H9 (cell line): ENCODE results near the gene VIM. TPM values are rescaled to one million over a fixed set of nuclear protein-coding genes. Genes with fewer than 3 reads are reported as not detected.

Experiments used
- DNase-seq: peaks from one replicate; pipeline ENCODE4 v3.0.0-alpha.2; 2017
- H2AFZ ChIP-seq: one replicate; pipeline ENCODE4 v1.6.1; 2013; ENCODE audit warnings: mild to moderate bottlenecking, low read length, control low read depth, moderate library complexity
- H2AK5ac ChIP-seq: 2 replicates; pipeline ENCODE4 v1.6.1; 2013; ENCODE audit warnings: low read length, control low read depth, mixed read lengths; ENCODE audit not compliant: insufficient read length
- H2BK120ac ChIP-seq: one replicate; pipeline ENCODE4 v1.6.1; 2013; ENCODE audit warnings: low read depth, mild to moderate bottlenecking, low read length, control low read depth, inconsistent platforms; ENCODE audit not compliant: poor library complexity, severe bottlenecking
- H2BK12ac ChIP-seq: 2 replicates; pipeline ENCODE4 v1.6.1; 2013; ENCODE audit warnings: low read length, control low read depth, mixed read lengths, low read depth; ENCODE audit not compliant: insufficient read length
- H2BK15ac ChIP-seq: 2 replicates; pipeline ENCODE4 v1.6.1; 2013; ENCODE audit warnings: low read depth, low read length, control low read depth
- H2BK20ac ChIP-seq: one replicate; pipeline ENCODE4 v1.6.1; 2013; ENCODE audit warnings: low read depth, mild to moderate bottlenecking, low read length, control low read depth, inconsistent platforms; ENCODE audit not compliant: poor library complexity, severe bottlenecking
- H2BK5ac ChIP-seq: 2 replicates; pipeline ENCODE4 v1.6.1; 2013; ENCODE audit warnings: low read length, control low read depth, mixed read lengths; ENCODE audit not compliant: insufficient read length
- H3K14ac ChIP-seq: 2 replicates; pipeline ENCODE4 v1.6.1; 2013; ENCODE audit warnings: low read length, control low read depth; ENCODE audit not compliant: insufficient read depth
- H3K18ac ChIP-seq: 2 replicates; pipeline ENCODE4 v1.6.1; 2013; ENCODE audit warnings: low read depth, mild to moderate bottlenecking, mixed read lengths, low read length, control low read depth; ENCODE audit not compliant: insufficient read length
- H3K23ac ChIP-seq: 2 replicates; pipeline ENCODE4 v1.6.1; 2013; ENCODE audit warnings: low read length, control low read depth, mixed read lengths, low read depth; ENCODE audit not compliant: insufficient read length
- H3K23me2 ChIP-seq: 2 replicates; pipeline ENCODE4 v1.6.1; 2013; ENCODE audit warnings: low read depth, mild to moderate bottlenecking, mixed read lengths, low read length, control low read depth; ENCODE audit not compliant: insufficient read length, poor library complexity, severe bottlenecking
- H3K27ac ChIP-seq: 2 replicates; pipeline ENCODE4 v1.5.1; 2013; ENCODE audit warnings: low read length, control low read depth, mixed read lengths, low read depth; ENCODE audit not compliant: insufficient read length
- H3K27me3 ChIP-seq: 2 replicates; pipeline ENCODE4 v1.6.1; 2013; ENCODE audit warnings: low read length, control low read depth, inconsistent platforms; ENCODE audit not compliant: insufficient read depth
- H3K4ac ChIP-seq: 2 replicates; pipeline ENCODE4 v1.6.1; 2013; ENCODE audit warnings: low read depth, mild to moderate bottlenecking, control low read depth, inconsistent platforms, low read length, moderate library complexity
- H3K4me1 ChIP-seq: 2 replicates; pipeline ENCODE4 v1.6.1; 2013; ENCODE audit warnings: low read length, control low read depth, inconsistent platforms; ENCODE audit not compliant: insufficient read depth
- H3K4me2 ChIP-seq: 2 replicates; pipeline ENCODE4 v1.6.1; 2013; ENCODE audit warnings: low read length, control low read depth, mixed read lengths; ENCODE audit not compliant: insufficient read length, insufficient read depth
- H3K56ac ChIP-seq: 2 replicates; pipeline ENCODE4 v1.6.1; 2013; ENCODE audit warnings: low read depth, mild to moderate bottlenecking, mixed read lengths, low read length, control low read depth; ENCODE audit not compliant: insufficient read length
- H3K79me1 ChIP-seq: 2 replicates; pipeline ENCODE4 v1.6.1; 2013; ENCODE audit warnings: low read depth, mild to moderate bottlenecking, moderate library complexity, low read length, control low read depth, inconsistent platforms; ENCODE audit not compliant: insufficient read depth, poor library complexity, severe bottlenecking
- H3K79me2 ChIP-seq: 2 replicates; pipeline ENCODE4 v1.6.1; 2013; ENCODE audit warnings: low read length, control low read depth, inconsistent platforms; ENCODE audit not compliant: insufficient read depth
- H3K9ac ChIP-seq: 2 replicates; pipeline ENCODE4 v1.6.1; 2013; ENCODE audit warnings: low read length, control low read depth, mixed read lengths; ENCODE audit not compliant: insufficient read length; ENCODE audit errors: extremely low read depth
- H3K9me3 ChIP-seq: one replicate; pipeline ENCODE4 v1.6.1; 2013; ENCODE audit warnings: low read depth, low read length, inconsistent platforms; ENCODE audit not compliant: control insufficient read depth
- H3T11ph ChIP-seq: one replicate; pipeline ENCODE4 v1.6.1; 2013; ENCODE audit warnings: mild to moderate bottlenecking, low read length, control low read depth, inconsistent platforms
- H4K20me1 ChIP-seq: one replicate; pipeline ENCODE4 v1.6.1; 2013; ENCODE audit not compliant: control insufficient read depth, insufficient read length, insufficient read depth
- H4K5ac ChIP-seq: 2 replicates; pipeline ENCODE4 v1.6.1; 2013; ENCODE audit warnings: low read depth, mild to moderate bottlenecking, mixed read lengths, low read length, control low read depth; ENCODE audit not compliant: insufficient read length
- H4K8ac ChIP-seq: replicated peaks from 2 replicates; pipeline ENCODE4 v1.6.1; 2013; ENCODE audit warnings: low read length, control low read depth, mixed read lengths, low read depth; ENCODE audit not compliant: insufficient read length
- H4K91ac ChIP-seq: 2 replicates; pipeline ENCODE4 v1.6.1; 2013; ENCODE audit warnings: low read depth, mild to moderate bottlenecking, moderate library complexity, mixed read lengths, low read length, control low read depth; ENCODE audit not compliant: insufficient read length
- H3K27ac Mint-ChIP-seq, 3 experiments: 2 replicates in 2 of 3; 3 replicates in 1 of 3; pipeline ENCODE4 v1.8.0; 2020 to 2021; ENCODE audit warnings: mixed read lengths in 3 of 3, mild to moderate bottlenecking in 1 of 3, moderate library complexity in 1 of 3
- H3K27me3 Mint-ChIP-seq: 2 replicates; pipeline ENCODE4 v1.8.0; 2021; ENCODE audit warnings: low read depth, mild to moderate bottlenecking, moderate library complexity, mixed read lengths
- H3K36me3 Mint-ChIP-seq, 3 experiments: 2 replicates in 2 of 3; 3 replicates in 1 of 3; pipeline ENCODE4 v1.8.0; 2020 to 2021; ENCODE audit warnings: low read depth in 3 of 3, mixed read lengths in 3 of 3; ENCODE audit not compliant: insufficient read depth in 1 of 3
- H3K4me1 Mint-ChIP-seq, 2 experiments: 2 replicates each; pipeline ENCODE4 v1.8.0; 2020; ENCODE audit warnings: mixed read lengths in 2 of 2
- H3K4me3 Mint-ChIP-seq, 2 experiments: 2 replicates in 1 of 2; 3 replicates in 1 of 2; pipeline ENCODE4 v1.8.0; 2020 to 2021; ENCODE audit warnings: mild to moderate bottlenecking in 2 of 2, mixed read lengths in 2 of 2, moderate library complexity in 1 of 2
- H3K9me3 Mint-ChIP-seq, 2 experiments: 2 replicates in 1 of 2; 3 replicates in 1 of 2; pipeline ENCODE4 v1.8.0; 2020; ENCODE audit warnings: mild to moderate bottlenecking in 2 of 2, mixed read lengths in 2 of 2, moderate library complexity in 1 of 2
- WGBS: extraction: QIAGEN DNeasy Blood & Tissue Kit; methylation state at CpG from one replicate; pipeline ENCODE4 v1.1.7; 2013; ENCODE audit warnings: missing lambda C conversion rate, low lambda C conversion rate, mixed read lengths; ENCODE audit not compliant: insufficient read length; ENCODE audit errors: extremely low coverage; 5-methylcytosine and 5-hydroxymethylcytosine counted together
- total RNA-seq: library from RNA; stranded (reverse); gene quantifications from 2 replicates; pipeline ENCODE4 v1.2.1, GENCODE V29; 2021
- TF ChIP-seq, protein P1 (sequence below): fragments of 200-600 bp; sonication (generic); conservative IDR thresholded peaks from 3 replicates; pipeline ENCODE4 v1.8.0; 2021; ENCODE audit warnings: antibody characterized with exemption, mild to moderate bottlenecking

Gene VIM
- total RNA-seq, 1 experiment from 2014 or later, result 232 TPM

DNA sequence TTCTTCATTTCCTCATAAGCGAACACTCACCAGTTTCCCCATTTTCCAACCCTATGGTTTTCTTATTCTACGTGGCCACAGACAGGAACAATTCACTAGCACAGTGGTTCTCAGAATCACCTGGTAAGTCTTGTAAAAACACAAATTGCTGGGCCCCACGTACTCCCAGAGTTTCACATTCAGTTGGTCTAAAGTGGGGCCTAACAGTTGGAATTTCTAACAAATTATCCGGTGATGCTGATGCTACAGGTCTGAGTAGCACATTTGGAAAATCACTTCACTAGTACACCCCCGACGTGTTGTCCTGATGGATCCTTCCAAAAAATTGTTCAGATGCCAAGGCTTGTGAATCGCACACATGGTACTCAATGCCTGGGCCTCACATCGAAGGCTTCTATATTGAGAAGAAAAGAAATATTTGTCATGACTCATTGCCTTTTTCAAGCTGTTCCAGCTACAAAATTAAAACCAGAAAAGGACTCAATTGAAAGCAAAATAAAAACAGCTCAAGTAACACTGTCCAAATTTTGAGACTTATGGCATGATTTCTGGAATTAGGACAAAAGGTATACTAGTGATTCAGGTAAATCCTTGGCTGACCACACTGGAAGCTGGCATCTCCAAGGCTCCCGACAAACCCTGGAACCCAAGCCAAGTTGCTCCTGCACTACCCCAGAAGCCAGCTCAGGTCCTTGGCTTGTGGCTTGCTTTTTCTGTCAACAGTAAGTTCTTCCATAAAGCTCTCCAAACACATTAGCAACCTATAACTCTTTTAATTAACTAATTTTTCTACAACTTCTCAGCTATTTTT, 12.9 kb upstream of the VIM start:
- H2BK20ac ChIP-seq, result no peak overlapping the region
- Mint-ChIP-seq H3K4me1 (peaks cover 49 to 56% of the 10 kb centered on the region in 2 experiments), H3K4me3 (no peak overlapping the region), H3K36me3 (no peaks in the 10 kb centered on the region; a peak in 1 of 7 replicates), H3K27me3 (no peaks in the 10 kb centered on the region), H3K9me3 (no peaks in the 10 kb centered on the region), H3K27ac (peak overlapping the region in 2 of 3 experiments; percentile 0 to 12; a peak in 5 of 7 replicates)
- H2AK5ac ChIP-seq, result no peak overlapping the region
- peak overlapping the region; percentile 77 for H3K27ac ChIP-seq
- H2BK15ac ChIP-seq, result no peak overlapping the region
- no CpG with 5 or more reads among the region's 9 CpGs for WGBS
- TF ChIP-seq, protein P1, sequence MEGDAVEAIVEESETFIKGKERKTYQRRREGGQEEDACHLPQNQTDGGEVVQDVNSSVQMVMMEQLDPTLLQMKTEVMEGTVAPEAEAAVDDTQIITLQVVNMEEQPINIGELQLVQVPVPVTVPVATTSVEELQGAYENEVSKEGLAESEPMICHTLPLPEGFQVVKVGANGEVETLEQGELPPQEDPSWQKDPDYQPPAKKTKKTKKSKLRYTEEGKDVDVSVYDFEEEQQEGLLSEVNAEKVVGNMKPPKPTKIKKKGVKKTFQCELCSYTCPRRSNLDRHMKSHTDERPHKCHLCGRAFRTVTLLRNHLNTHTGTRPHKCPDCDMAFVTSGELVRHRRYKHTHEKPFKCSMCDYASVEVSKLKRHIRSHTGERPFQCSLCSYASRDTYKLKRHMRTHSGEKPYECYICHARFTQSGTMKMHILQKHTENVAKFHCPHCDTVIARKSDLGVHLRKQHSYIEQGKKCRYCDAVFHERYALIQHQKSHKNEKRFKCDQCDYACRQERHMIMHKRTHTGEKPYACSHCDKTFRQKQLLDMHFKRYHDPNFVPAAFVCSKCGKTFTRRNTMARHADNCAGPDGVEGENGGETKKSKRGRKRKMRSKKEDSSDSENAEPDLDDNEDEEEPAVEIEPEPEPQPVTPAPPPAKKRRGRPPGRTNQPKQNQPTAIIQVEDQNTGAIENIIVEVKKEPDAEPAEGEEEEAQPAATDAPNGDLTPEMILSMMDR, result no peak
- no peaks in the 10 kb centered on the region for H3K23me2 ChIP-seq
- peak overlapping the region; percentile 94 for H2BK12ac ChIP-seq
- no peaks in the 10 kb centered on the region for H3K27me3 ChIP-seq
- no peak for DNase-seq
- peak overlapping the region; percentile 74 for H2AFZ ChIP-seq
- no peak overlapping the region for H3K23ac ChIP-seq
- peak overlapping the region; percentile 75; the same call in 1 of the 2 replicates for H3K14ac ChIP-seq
- H3K79me2 ChIP-seq, result no peaks in the 10 kb centered on the region
- peak overlapping the region; percentile 55 for H2BK120ac ChIP-seq
- no peak overlapping the region for H3K56ac ChIP-seq
- no peak overlapping the region for H4K91ac ChIP-seq
- H3K4me1 ChIP-seq, result peaks cover 7% of the 10 kb centered on the region; the same call in 1 of the 2 replicates
- H3K4me2 ChIP-seq, result no peak overlapping the region
- H3K4ac ChIP-seq, result no peak overlapping the region
- H3K9me3 ChIP-seq, result no peaks in the 10 kb centered on the region
- H4K20me1 ChIP-seq, result no peaks in the 10 kb centered on the region
- no peaks in the 10 kb centered on the region for H3K79me1 ChIP-seq
- H4K5ac ChIP-seq, result no peak overlapping the region
- no peak overlapping the region for H3K9ac ChIP-seq
- H2BK5ac ChIP-seq, result no peak overlapping the region
- no peak overlapping the region for H4K8ac ChIP-seq
- H3K18ac ChIP-seq, result peak overlapping the region; percentile 96
- no peak overlapping the region for H3T11ph ChIP-seq
